Measurements from ENCODE around the gene ARMH4.

GRCh38 chr14:58100735-58101368, 51.2 kb downstream of the ARMH4 start:
- no peak for TF ChIP-seq POLR2A (IDR thresholded peaks at IDR 0.05)
- TF ChIP-seq CTCF (IDR thresholded peaks at IDR 0.05), result no peak

All from suprapubic skin (tissue), 3 donors.